GM23338 (cell line): ENCODE data around the gene ASIC5. TPM values are rescaled to one million over a fixed set of nuclear protein-coding genes. Genes with fewer than 3 reads are reported as not detected.

Source experiments
- ATAC-seq: fragments of 200-7000 bp; cut with Tn5 transposase; 3 replicates; pipeline ENCODE4 v1.9.1; 2020
- DNase-seq: peaks from one replicate; pipeline ENCODE4 v3.0.0-alpha.2; 2015; ENCODE audit warnings: low spot score
- H2AFZ ChIP-seq: fragments of 200-600 bp; sonication (generic); 2 replicates; pipeline ENCODE4 v1.8.0; 2016; ENCODE audit warnings: antibody characterized with exemption, mild to moderate bottlenecking, moderate library complexity
- H3F3A ChIP-seq: fragments of 200-600 bp; sonication (generic); replicated peaks from 2 replicates; pipeline ENCODE4 v1.8.0; 2017; ENCODE audit warnings: antibody characterized with exemption, mixed run types, low read depth
- H3K27ac ChIP-seq: fragments of 200-600 bp; sonication (generic); 2 replicates; pipeline ENCODE4 v1.6.1; 2016; ENCODE audit warnings: low read depth
- H3K27me3 ChIP-seq: fragments of 200-600 bp; sonication (generic); 2 replicates; pipeline ENCODE4 v1.8.0; 2016; ENCODE audit warnings: mild to moderate bottlenecking, mixed run types, moderate library complexity; ENCODE audit not compliant: insufficient read depth
- H3K36me3 ChIP-seq: fragments of 200-600 bp; sonication (generic); 2 replicates; pipeline ENCODE4 v1.8.0; 2016; ENCODE audit warnings: mild to moderate bottlenecking; ENCODE audit not compliant: insufficient read depth
- H3K4me1 ChIP-seq: fragments of 200-600 bp; sonication (generic); 2 replicates; pipeline ENCODE4 v1.8.0; 2016; ENCODE audit warnings: mild to moderate bottlenecking, moderate library complexity; ENCODE audit not compliant: insufficient read depth
- H3K4me2 ChIP-seq: fragments of 200-600 bp; sonication (generic); 2 replicates; pipeline ENCODE4 v1.7.1; 2017; ENCODE audit warnings: mixed run types
- H3K4me3 ChIP-seq: fragments of 200-600 bp; sonication (generic); 2 replicates; pipeline ENCODE4 v1.6.1; 2016; ENCODE audit warnings: mixed run types
- H3K79me2 ChIP-seq: fragments of 200-600 bp; sonication (generic); replicated peaks from 2 replicates; pipeline ENCODE4 v1.8.0; 2017; ENCODE audit warnings: mild to moderate bottlenecking; ENCODE audit not compliant: insufficient read depth
- H3K9me2 ChIP-seq: fragments of 200-600 bp; sonication (generic); 2 replicates; pipeline ENCODE4 v1.8.0; 2017; ENCODE audit not compliant: insufficient read depth
- H4K20me1 ChIP-seq: fragments of 200-600 bp; sonication (generic); replicated peaks from 2 replicates; pipeline ENCODE4 v1.8.0; 2017; ENCODE audit warnings: mild to moderate bottlenecking; ENCODE audit not compliant: insufficient read depth
- H3K27ac Mint-ChIP-seq: 2 replicates; pipeline ENCODE4 v1.8.0; 2020; ENCODE audit warnings: inconsistent platforms, mild to moderate bottlenecking, moderate library complexity, mixed read lengths
- H3K27me3 Mint-ChIP-seq: 3 replicates; pipeline ENCODE4 v1.8.0; 2022; ENCODE audit warnings: low read depth, mild to moderate bottlenecking, moderate library complexity, mixed read lengths, inconsistent platforms; ENCODE audit not compliant: insufficient read depth, poor library complexity
- H3K36me3 Mint-ChIP-seq: 3 replicates; pipeline ENCODE4 v1.8.0; 2021; ENCODE audit warnings: low read depth, mild to moderate bottlenecking, inconsistent platforms, moderate library complexity, mixed read lengths
- H3K4me1 Mint-ChIP-seq: 3 replicates; pipeline ENCODE4 v1.8.0; 2020; ENCODE audit warnings: mild to moderate bottlenecking, inconsistent platforms, mixed read lengths
- H3K4me3 Mint-ChIP-seq: 3 replicates; pipeline ENCODE4 v1.8.0; 2021; ENCODE audit warnings: moderate library complexity, mild to moderate bottlenecking, inconsistent platforms, mixed read lengths
- H3K9me3 Mint-ChIP-seq: 3 replicates; pipeline ENCODE4 v1.8.0; 2020; ENCODE audit warnings: moderate library complexity, mild to moderate bottlenecking, inconsistent platforms, mixed read lengths
- EZH2 ChIP-seq: fragments of 200-600 bp; sonication (generic); IDR thresholded peaks from one replicate; pipeline ENCODE4 v1.8.0; 2017; ENCODE audit warnings: antibody characterized with exemption, mild to moderate bottlenecking, low read depth; ENCODE audit not compliant: unreplicated experiment
- POLR2AphosphoS5 ChIP-seq: IDR thresholded peaks from 2 replicates; pipeline ENCODE4 v1.6.1; 2016; ENCODE audit warnings: antibody characterized with exemption, low read depth
- polyA plus RNA-seq: library from polyadenylated mRNA; unstranded; fragments of >200 nt; fragmentation: Nextera tagmentation; extraction: Ambion mirVana; gene quantifications from 2 replicates; pipeline ENCODE4 v1.2.1, GENCODE V29; 2016
- total RNA-seq: library from RNA; depleted of rRNA; stranded (reverse); fragments of >200 nt; shearing (Covaris generic); gene quantifications from 2 replicates; pipeline ENCODE4 v1.2.3, GENCODE V29; 2014
- TF ChIP-seq, protein P1 (sequence below): fragments of 250-450 bp; sonication (Bioruptor Pico); IDR thresholded peaks from 2 replicates; pipeline ENCODE4 v1.5.0; 2020; ENCODE audit warnings: mild to moderate bottlenecking, moderate library complexity
- TF ChIP-seq, protein P2 (sequence below): IDR thresholded peaks from one replicate; pipeline ENCODE4 v1.6.1; 2018; ENCODE audit warnings: antibody characterized with exemption; ENCODE audit not compliant: unreplicated experiment
- TF ChIP-seq, protein P3 (sequence below), 2 experiments: fragments of 200-600 bp in 1 of 2; sonication (generic) in 1 of 2; conservative IDR thresholded peaks; 2 replicates each; pipeline versions ENCODE4 v1.5.1 to v1.6.1; 2016 to 2017; ENCODE audit warnings: antibody characterized with exemption in 2 of 2, low read depth in 2 of 2, mild to moderate bottlenecking in 2 of 2, moderate library complexity in 1 of 2

The ASIC5 gene
- total and polyA plus RNA-seq, 2 experiments from 2014 or later = not detected

DNA sequence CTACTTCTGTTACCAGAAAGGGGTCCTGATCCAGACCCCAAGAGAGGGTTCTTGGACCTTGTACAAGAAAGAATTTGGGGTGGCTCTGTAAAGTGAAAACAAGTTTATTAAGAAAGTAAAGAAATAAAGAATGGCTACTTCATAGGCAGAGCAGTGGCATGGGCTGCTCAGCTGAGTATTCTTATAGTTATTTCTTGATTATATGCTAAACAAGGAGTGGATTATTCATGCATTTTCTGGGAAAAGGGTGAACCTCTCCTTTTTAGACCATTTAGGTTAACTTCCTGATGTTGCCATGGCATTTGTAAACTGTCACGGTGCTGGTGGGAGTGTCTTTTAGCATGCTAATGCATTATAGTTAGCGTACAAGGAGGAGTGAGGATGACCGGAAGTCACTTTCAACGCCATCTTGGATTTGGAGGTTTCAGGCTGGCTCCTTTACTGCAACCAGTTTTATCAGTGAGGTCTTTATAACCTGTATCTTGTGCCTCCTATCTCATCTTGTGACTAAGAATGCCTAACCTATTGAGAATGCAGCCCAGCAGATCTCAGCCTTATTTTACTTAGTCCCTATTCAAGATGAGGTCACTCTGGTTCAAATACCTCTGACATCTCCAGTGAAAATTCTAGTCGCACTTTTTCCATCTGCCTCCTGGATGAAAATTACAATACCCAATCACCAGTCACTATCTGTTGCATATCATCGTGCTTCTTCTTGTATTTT is 21.9 kb upstream of the ASIC5 start:
- Mint-ChIP-seq H3K4me3 (no peak overlapping the region), H3K4me1 (peaks cover 3% of the 10 kb centered on the region; the same call in 2 of the 3 replicates), H3K36me3 (peaks cover 36% of the 10 kb centered on the region), H3K27me3 (peaks cover 2% of the 10 kb centered on the region), H3K27ac (no peak overlapping the region), H3K9me3 (peaks cover 41% of the 10 kb centered on the region)
- no peak overlapping the region for H2AFZ ChIP-seq
- H3K4me2 ChIP-seq = no peak overlapping the region
- H3K9me2 ChIP-seq = peaks cover 2% of the 10 kb centered on the region; the same call in 1 of the 2 replicates
- no peak for DNase-seq
- no peaks in the 10 kb centered on the region for H3K36me3 ChIP-seq
- H3K27me3 ChIP-seq = no peaks in the 10 kb centered on the region
- no peaks in the 10 kb centered on the region for H3F3A ChIP-seq
- H3K79me2 ChIP-seq = no peaks in the 10 kb centered on the region
- H4K20me1 ChIP-seq = no peaks in the 10 kb centered on the region
- no peak overlapping the region for H3K27ac ChIP-seq
- H3K4me1 ChIP-seq = no peaks in the 10 kb centered on the region
- no peak for ATAC-seq
- H3K4me3 ChIP-seq = no peak overlapping the region
- TF ChIP-seq, protein P1, sequence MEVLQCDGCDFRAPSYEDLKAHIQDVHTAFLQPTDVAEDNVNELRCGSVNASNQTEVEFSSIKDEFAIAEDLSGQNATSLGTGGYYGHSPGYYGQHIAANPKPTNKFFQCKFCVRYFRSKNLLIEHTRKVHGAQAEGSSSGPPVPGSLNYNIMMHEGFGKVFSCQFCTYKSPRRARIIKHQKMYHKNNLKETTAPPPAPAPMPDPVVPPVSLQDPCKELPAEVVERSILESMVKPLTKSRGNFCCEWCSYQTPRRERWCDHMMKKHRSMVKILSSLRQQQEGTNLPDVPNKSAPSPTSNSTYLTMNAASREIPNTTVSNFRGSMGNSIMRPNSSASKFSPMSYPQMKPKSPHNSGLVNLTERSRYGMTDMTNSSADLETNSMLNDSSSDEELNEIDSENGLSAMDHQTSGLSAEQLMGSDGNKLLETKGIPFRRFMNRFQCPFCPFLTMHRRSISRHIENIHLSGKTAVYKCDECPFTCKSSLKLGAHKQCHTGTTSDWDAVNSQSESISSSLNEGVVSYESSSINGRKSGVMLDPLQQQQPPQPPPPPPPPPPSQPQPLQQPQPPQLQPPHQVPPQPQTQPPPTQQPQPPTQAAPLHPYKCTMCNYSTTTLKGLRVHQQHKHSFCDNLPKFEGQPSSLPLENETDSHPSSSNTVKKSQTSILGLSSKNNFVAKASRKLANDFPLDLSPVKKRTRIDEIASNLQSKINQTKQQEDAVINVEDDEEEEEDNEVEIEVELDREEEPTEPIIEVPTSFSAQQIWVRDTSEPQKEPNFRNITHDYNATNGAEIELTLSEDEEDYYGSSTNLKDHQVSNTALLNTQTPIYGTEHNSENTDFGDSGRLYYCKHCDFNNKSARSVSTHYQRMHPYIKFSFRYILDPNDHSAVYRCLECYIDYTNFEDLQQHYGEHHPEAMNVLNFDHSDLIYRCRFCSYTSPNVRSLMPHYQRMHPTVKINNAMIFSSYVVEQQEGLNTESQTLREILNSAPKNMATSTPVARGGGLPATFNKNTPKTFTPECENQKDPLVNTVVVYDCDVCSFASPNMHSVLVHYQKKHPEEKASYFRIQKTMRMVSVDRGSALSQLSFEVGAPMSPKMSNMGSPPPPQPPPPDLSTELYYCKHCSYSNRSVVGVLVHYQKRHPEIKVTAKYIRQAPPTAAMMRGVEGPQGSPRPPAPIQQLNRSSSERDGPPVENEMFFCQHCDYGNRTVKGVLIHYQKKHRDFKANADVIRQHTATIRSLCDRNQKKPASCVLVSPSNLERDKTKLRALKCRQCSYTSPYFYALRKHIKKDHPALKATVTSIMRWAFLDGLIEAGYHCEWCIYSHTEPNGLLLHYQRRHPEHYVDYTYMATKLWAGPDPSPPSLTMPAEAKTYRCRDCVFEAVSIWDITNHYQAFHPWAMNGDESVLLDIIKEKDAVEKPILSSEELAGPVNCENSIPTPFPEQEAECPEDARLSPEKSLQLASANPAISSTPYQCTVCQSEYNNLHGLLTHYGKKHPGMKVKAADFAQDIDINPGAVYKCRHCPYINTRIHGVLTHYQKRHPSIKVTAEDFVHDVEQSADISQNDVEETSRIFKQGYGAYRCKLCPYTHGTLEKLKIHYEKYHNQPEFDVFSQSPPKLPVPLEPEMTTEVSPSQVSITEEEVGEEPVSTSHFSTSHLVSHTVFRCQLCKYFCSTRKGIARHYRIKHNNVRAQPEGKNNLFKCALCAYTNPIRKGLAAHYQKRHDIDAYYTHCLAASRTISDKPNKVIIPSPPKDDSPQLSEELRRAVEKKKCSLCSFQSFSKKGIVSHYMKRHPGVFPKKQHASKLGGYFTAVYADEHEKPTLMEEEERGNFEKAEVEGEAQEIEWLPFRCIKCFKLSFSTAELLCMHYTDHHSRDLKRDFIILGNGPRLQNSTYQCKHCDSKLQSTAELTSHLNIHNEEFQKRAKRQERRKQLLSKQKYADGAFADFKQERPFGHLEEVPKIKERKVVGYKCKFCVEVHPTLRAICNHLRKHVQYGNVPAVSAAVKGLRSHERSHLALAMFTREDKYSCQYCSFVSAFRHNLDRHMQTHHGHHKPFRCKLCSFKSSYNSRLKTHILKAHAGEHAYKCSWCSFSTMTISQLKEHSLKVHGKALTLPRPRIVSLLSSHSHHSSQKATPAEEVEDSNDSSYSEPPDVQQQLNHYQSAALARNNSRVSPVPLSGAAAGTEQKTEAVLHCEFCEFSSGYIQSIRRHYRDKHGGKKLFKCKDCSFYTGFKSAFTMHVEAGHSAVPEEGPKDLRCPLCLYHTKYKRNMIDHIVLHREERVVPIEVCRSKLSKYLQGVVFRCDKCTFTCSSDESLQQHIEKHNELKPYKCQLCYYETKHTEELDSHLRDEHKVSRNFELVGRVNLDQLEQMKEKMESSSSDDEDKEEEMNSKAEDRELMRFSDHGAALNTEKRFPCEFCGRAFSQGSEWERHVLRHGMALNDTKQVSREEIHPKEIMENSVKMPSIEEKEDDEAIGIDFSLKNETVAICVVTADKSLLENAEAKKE (CRISPR knock-in tag) = no peak
- TF ChIP-seq POLR2AphosphoS5 (no peak), EZH2 (no peak)
- TF ChIP-seq, protein P2, sequence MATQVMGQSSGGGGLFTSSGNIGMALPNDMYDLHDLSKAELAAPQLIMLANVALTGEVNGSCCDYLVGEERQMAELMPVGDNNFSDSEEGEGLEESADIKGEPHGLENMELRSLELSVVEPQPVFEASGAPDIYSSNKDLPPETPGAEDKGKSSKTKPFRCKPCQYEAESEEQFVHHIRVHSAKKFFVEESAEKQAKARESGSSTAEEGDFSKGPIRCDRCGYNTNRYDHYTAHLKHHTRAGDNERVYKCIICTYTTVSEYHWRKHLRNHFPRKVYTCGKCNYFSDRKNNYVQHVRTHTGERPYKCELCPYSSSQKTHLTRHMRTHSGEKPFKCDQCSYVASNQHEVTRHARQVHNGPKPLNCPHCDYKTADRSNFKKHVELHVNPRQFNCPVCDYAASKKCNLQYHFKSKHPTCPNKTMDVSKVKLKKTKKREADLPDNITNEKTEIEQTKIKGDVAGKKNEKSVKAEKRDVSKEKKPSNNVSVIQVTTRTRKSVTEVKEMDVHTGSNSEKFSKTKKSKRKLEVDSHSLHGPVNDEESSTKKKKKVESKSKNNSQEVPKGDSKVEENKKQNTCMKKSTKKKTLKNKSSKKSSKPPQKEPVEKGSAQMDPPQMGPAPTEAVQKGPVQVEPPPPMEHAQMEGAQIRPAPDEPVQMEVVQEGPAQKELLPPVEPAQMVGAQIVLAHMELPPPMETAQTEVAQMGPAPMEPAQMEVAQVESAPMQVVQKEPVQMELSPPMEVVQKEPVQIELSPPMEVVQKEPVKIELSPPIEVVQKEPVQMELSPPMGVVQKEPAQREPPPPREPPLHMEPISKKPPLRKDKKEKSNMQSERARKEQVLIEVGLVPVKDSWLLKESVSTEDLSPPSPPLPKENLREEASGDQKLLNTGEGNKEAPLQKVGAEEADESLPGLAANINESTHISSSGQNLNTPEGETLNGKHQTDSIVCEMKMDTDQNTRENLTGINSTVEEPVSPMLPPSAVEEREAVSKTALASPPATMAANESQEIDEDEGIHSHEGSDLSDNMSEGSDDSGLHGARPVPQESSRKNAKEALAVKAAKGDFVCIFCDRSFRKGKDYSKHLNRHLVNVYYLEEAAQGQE = no peak
- TF ChIP-seq, protein P3, sequence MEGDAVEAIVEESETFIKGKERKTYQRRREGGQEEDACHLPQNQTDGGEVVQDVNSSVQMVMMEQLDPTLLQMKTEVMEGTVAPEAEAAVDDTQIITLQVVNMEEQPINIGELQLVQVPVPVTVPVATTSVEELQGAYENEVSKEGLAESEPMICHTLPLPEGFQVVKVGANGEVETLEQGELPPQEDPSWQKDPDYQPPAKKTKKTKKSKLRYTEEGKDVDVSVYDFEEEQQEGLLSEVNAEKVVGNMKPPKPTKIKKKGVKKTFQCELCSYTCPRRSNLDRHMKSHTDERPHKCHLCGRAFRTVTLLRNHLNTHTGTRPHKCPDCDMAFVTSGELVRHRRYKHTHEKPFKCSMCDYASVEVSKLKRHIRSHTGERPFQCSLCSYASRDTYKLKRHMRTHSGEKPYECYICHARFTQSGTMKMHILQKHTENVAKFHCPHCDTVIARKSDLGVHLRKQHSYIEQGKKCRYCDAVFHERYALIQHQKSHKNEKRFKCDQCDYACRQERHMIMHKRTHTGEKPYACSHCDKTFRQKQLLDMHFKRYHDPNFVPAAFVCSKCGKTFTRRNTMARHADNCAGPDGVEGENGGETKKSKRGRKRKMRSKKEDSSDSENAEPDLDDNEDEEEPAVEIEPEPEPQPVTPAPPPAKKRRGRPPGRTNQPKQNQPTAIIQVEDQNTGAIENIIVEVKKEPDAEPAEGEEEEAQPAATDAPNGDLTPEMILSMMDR (conservative IDR thresholded peaks at IDR 0.05; ENCODE audit: low read depth in 2 of 2) = no peak
